OCI-LY3 (cell line): ENCODE data around the gene KIF17.

Experiments
- H2AFZ ChIP-seq: fragments of 200-600, 300-600 bp; shearing (Covaris generic); 2 replicates; pipeline ENCODE4 v1.6.0; 2014; ENCODE audit warnings: antibody characterized with exemption, low read depth, low read length
- H3K27ac ChIP-seq: fragments of 200-600, 300-600 bp; sonication (generic); 2 replicates; pipeline ENCODE4 v1.5.1; 2014; ENCODE audit warnings: mild to moderate bottlenecking, low read length, moderate library complexity, mixed read lengths
- H3K27me3 ChIP-seq: fragments of 200-600, 300-600 bp; sonication (generic); 2 replicates; pipeline ENCODE4 v1.6.1; 2014; ENCODE audit warnings: low read depth, low read length, mixed read lengths
- H3K36me3 ChIP-seq: fragments of 200-600, 300-600 bp; sonication (generic); replicated peaks from 2 replicates; pipeline ENCODE3; 2014; ENCODE audit warnings: low read depth, low read length, mixed read lengths
- H3K4me1 ChIP-seq: fragments of 300-600, 200-600 bp; sonication (generic); 2 replicates; pipeline ENCODE4 v1.6.1; 2014; ENCODE audit warnings: low read length, mixed read lengths
- H3K4me2 ChIP-seq: fragments of 200-600, 300-600 bp; sonication (generic); 2 replicates; pipeline ENCODE4 v1.6.1; 2014; ENCODE audit warnings: low read length, mixed read lengths
- H3K4me3 ChIP-seq: fragments of 300-600, 200-600 bp; sonication (generic); 2 replicates; pipeline ENCODE4 v1.5.1; 2014; ENCODE audit warnings: antibody characterized with exemption, mild to moderate bottlenecking, low read length, moderate library complexity
- H3K79me2 ChIP-seq: fragments of 300-600, 200-600 bp; shearing (Covaris generic); 2 replicates; pipeline ENCODE4 v1.6.1; 2014; ENCODE audit warnings: mild to moderate bottlenecking, low read length, mixed read lengths
- H3K9ac ChIP-seq: fragments of 300-600, 200-600 bp; shearing (Covaris generic); 2 replicates; pipeline ENCODE4 v1.6.0; 2014; ENCODE audit warnings: mild to moderate bottlenecking, low read length, moderate library complexity
- H3K9me3 ChIP-seq: fragments of 200-600, 300-600 bp; shearing (Covaris generic); 2 replicates; pipeline ENCODE4 v1.6.1; 2014; ENCODE audit warnings: low read length, mixed read lengths; ENCODE audit not compliant: insufficient read depth
- H4K20me1 ChIP-seq: fragments of 200-600, 300-600 bp; sonication (generic); 2 replicates; pipeline ENCODE4 v1.6.1; 2016; ENCODE audit warnings: low read length, mixed read lengths; ENCODE audit not compliant: insufficient read depth
- EZH2phosphoT487 ChIP-seq: fragments of 200-600 bp; shearing (Covaris generic); IDR thresholded peaks from 2 replicates; pipeline ENCODE4 v1.6.1; 2018; ENCODE audit warnings: antibody characterized with exemption, mixed run types, low read depth
- TF ChIP-seq, protein P1 (sequence below): fragments of 200-600, 300-600 bp; sonication (generic); IDR thresholded peaks from 2 replicates; pipeline ENCODE4 v1.5.1; 2014; ENCODE audit warnings: antibody characterized with exemption, low read length, low read depth

KIF17 gene

DNA sequence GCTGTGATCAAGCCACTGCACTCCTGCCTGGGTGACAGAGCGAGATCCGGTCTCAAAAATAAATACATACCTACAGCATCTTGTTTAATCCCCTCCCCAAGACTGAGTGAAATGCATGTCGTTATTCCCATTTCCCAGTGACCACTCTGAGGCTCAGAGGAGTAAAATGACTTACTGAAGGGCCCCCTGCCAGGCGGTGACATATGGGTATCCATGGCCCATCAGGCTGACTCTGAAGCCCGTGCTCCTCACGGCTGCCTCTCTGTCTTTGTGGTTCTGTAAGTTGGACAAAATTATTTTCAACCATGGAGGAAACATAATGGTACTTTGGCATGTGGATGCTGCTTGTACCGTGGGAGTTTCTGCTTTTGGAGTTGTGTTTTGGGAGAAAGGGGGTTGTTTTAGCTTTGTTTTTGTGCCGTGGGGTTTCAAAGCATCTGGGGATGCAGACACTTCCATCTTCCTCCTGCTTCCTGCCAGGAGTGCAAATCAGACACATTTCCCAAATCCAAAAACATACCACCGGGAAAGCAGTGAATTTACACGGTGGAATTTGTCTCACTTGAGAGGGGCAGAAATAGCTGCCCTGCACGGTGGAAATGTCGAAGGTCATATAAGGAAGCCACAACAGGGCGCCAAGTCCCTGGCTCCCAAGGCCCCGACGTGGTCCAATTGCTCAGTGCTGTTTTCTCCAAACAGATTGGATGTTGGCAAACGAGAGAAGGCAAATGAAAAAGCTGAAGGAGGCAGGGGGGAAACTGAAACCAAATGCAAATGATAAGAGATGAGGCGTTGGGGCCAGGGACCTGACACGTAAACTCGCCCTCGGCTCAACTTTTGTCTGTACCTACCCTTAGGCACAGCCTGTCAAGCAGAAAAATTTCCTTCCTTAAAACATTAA, 101.6 kb downstream of the KIF17 start:
- Histone ChIP-seq H3K4me2 (no peak overlapping the region), H3K27ac (no peak overlapping the region), H3K27me3 (no peaks in the 10 kb centered on the region), H3K79me2 (no peaks in the 10 kb centered on the region), H3K9me3 (no peaks in the 10 kb centered on the region), H3K36me3 (no peaks in the 10 kb centered on the region), H2AFZ (no peak overlapping the region), H3K4me3 (no peak overlapping the region), H3K4me1 (peaks cover 5% of the 10 kb centered on the region; the same call in 1 of the 2 replicates), H3K9ac (no peak overlapping the region), H4K20me1 (no peaks in the 10 kb centered on the region)
- TF ChIP-seq EZH2phosphoT487, result no peak
- TF ChIP-seq, protein P1, sequence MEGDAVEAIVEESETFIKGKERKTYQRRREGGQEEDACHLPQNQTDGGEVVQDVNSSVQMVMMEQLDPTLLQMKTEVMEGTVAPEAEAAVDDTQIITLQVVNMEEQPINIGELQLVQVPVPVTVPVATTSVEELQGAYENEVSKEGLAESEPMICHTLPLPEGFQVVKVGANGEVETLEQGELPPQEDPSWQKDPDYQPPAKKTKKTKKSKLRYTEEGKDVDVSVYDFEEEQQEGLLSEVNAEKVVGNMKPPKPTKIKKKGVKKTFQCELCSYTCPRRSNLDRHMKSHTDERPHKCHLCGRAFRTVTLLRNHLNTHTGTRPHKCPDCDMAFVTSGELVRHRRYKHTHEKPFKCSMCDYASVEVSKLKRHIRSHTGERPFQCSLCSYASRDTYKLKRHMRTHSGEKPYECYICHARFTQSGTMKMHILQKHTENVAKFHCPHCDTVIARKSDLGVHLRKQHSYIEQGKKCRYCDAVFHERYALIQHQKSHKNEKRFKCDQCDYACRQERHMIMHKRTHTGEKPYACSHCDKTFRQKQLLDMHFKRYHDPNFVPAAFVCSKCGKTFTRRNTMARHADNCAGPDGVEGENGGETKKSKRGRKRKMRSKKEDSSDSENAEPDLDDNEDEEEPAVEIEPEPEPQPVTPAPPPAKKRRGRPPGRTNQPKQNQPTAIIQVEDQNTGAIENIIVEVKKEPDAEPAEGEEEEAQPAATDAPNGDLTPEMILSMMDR, result no peak

DNA sequence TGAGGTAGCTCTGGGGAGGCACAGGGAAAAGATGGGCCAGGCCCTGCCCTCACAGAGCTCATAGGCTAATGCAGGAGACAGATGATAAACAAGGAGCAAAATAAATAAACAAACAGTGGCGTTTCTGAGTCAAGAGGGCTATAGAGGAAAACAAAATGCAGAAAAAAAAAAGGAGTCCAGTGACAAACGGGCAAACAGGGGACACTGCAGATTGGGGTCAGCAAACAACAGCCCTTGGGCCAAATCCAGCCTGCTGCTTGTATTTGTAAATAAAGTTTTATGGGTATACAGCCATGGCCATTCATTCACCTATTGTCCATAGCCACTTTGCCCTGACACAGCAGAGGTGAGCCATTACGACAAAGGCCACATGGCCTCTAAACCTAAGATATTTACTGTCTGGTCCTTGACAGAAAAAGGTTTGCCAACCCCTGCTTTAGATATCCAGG, 103.7 kb downstream of the KIF17 start:
- no peak overlapping the region for H3K4me3 ChIP-seq
- peaks cover 5% of the 10 kb centered on the region; the same call in 1 of the 2 replicates for H3K4me1 ChIP-seq
- no peaks in the 10 kb centered on the region for H3K36me3 ChIP-seq
- H4K20me1 ChIP-seq, result no peaks in the 10 kb centered on the region
- H3K27ac ChIP-seq, result no peak overlapping the region
- H3K4me2 ChIP-seq, result no peak overlapping the region
- TF ChIP-seq EZH2phosphoT487, result no peak
- TF ChIP-seq, protein P1, result no peak
- H3K9me3 ChIP-seq, result no peaks in the 10 kb centered on the region
- no peaks in the 10 kb centered on the region for H3K79me2 ChIP-seq
- no peak overlapping the region for H3K9ac ChIP-seq
- no peaks in the 10 kb centered on the region for H3K27me3 ChIP-seq
- H2AFZ ChIP-seq, result no peak overlapping the region
